Measurements from ENCODE around the gene TPH2. TPM values are rescaled to one million over a fixed set of nuclear protein-coding genes. Genes with fewer than 3 reads are reported as not detected.

Gene TPH2
- total RNA-seq, 1 experiment from 2014 or later = not detected

GRCh38 chr12:72011374-72011773 lies 72.7 kb downstream of the TPH2 start:
- CTCF ChIA-PET = no interaction called here
- H3K4me1 ChIP-seq (ENCODE audit: control insufficient read depth, insufficient read depth, low read length) = no peaks in the 10 kb centered on the region
- no peaks in the 10 kb centered on the region for H3K36me3 ChIP-seq (ENCODE audit: control insufficient read depth, insufficient read depth, low read length)
- intact Hi-C loops (cut with micrococcal nuclease; ENCODE audit: unreplicated experiment) (no loop called here), in situ Hi-C loops (cut with HindIII; ENCODE audit: low pct_unique_long_range_greater_than_20kb, low sequenced_read_pairs) (no loop called here)
- peaks cover 7% of the 10 kb centered on the region for H3K27me3 ChIP-seq (ENCODE audit: control insufficient read depth, insufficient read depth, low read length)
- DNase-seq (ENCODE audit: low read depth, low spot score) (no peak), ATAC-seq (no peak)
- no peak for TF ChIP-seq REST (IDR thresholded peaks at IDR 0.05; ENCODE audit: insufficient read depth in 1 of 2, low read depth in 2 of 2, low read length in 1 of 2)
- no peak for TF ChIP-seq POLR2AphosphoS5 (IDR thresholded peaks at IDR 0.05; ENCODE audit: low read depth, low read length)
- TF ChIP-seq TCF7L2 (IDR thresholded peaks at IDR 0.05; ENCODE audit: low read depth, low read length) = no peak
- no peak for TF ChIP-seq SIN3A (IDR thresholded peaks at IDR 0.05; ENCODE audit: borderline replicate concordance, insufficient read depth, low read depth, low read length)
- TF ChIP-seq CTCF (IDR thresholded peaks at IDR 0.05) = no peak
- H3K4me3 ChIP-seq (ENCODE audit: low read depth in 2 of 2, low read length in 2 of 2) = no peak overlapping the region
- H3K9me3 ChIP-seq (ENCODE audit: control insufficient read depth, insufficient read depth, low read depth, low read length) = no peaks in the 10 kb centered on the region
- no peak overlapping the region for H3K27ac ChIP-seq (ENCODE audit: low read length)
- POLR2A ChIA-PET = no interaction called here
- no TSS peak for BruUV-seq (replicated peaks)

GRCh38 chr12:72012874-72013273 lies 74.2 kb downstream of the TPH2 start:
- Histone ChIP-seq H3K4me3 (ENCODE audit: low read depth in 2 of 2, low read length in 2 of 2) (no peak overlapping the region), H3K9me3 (ENCODE audit: control insufficient read depth, insufficient read depth, low read depth, low read length) (no peaks in the 10 kb centered on the region), H3K27me3 (ENCODE audit: control insufficient read depth, insufficient read depth, low read length) (peaks cover 7% of the 10 kb centered on the region), H3K27ac (ENCODE audit: low read length) (no peak overlapping the region), H3K36me3 (ENCODE audit: control insufficient read depth, insufficient read depth, low read length) (no peaks in the 10 kb centered on the region), H3K4me1 (ENCODE audit: control insufficient read depth, insufficient read depth, low read length) (no peaks in the 10 kb centered on the region)
- DNase-seq (ENCODE audit: low read depth, low spot score) = no peak
- in situ Hi-C loops (cut with HindIII; ENCODE audit: low pct_unique_long_range_greater_than_20kb, low sequenced_read_pairs) (no loop called here), intact Hi-C loops (cut with micrococcal nuclease; ENCODE audit: unreplicated experiment) (no loop called here)
- no TSS peak for BruUV-seq (replicated peaks)
- no peak for ATAC-seq
- TF ChIP-seq POLR2AphosphoS5 (IDR thresholded peaks at IDR 0.05; ENCODE audit: low read depth, low read length) (no peak), REST (IDR thresholded peaks at IDR 0.05; ENCODE audit: insufficient read depth in 1 of 2, low read depth in 2 of 2, low read length in 1 of 2) (no peak), TCF7L2 (IDR thresholded peaks at IDR 0.05; ENCODE audit: low read depth, low read length) (no peak), SIN3A (IDR thresholded peaks at IDR 0.05; ENCODE audit: borderline replicate concordance, insufficient read depth, low read depth, low read length) (no peak), CTCF (IDR thresholded peaks at IDR 0.05) (no peak)
- CTCF ChIA-PET = no interaction called here
- POLR2A ChIA-PET = no interaction called here
